Right lobe of liver (tissue), 6 donors: ENCODE measurements around the gene LIG1. TPM values are rescaled to one million over a fixed set of nuclear protein-coding genes. Genes with fewer than 3 reads are reported as not detected.

Source experiments
- ATAC-seq, 4 donors: fragments of 200-7000 bp; cut with Tn5 transposase; one replicate each; pipeline ENCODE4 v1.9.1; 2020; ENCODE audit warnings: mild to moderate bottlenecking in 4 of 4, moderate library complexity in 4 of 4
- DNase-seq, 3 donors: peaks; one replicate each; pipeline ENCODE4 v3.0.0-alpha.2; 2020
- H3K27ac ChIP-seq, 3 donors: fragments of 200-600 bp; one replicate each; pipeline ENCODE4 v1.8.0; 2022
- H3K27me3 ChIP-seq, 2 donors: fragments of 200-600 bp; one replicate each; pipeline ENCODE4 v1.8.0; 2022
- H3K36me3 ChIP-seq, 4 donors: fragments of 200-600 bp; sonication (generic) in 1 of 4; one replicate each; pipeline versions ENCODE4 v1.5.1 to v1.8.0; 2017 to 2022; ENCODE audit warnings: control low read depth in 1 of 4
- H3K4me1 ChIP-seq, 4 donors: fragments of 200-600 bp; sonication (generic) in 1 of 4; one replicate each; pipeline versions ENCODE4 v1.5.1 to v1.8.0; 2017 to 2022; ENCODE audit warnings: control low read depth in 1 of 4
- H3K4me3 ChIP-seq, 3 donors: fragments of 200-600 bp; one replicate each; pipeline ENCODE4 v1.8.0; 2022
- H3K9me3 ChIP-seq, 4 donors: fragments of 200-600 bp; sonication (generic) in 1 of 4; one replicate each; pipeline versions ENCODE4 v1.5.1 to v1.8.0; 2017 to 2022; ENCODE audit warnings: control low read depth in 1 of 4
- CTCF ChIP-seq, 4 donors: fragments of 200-600 bp in 3 of 4; fragments of 450-650 bp in 1 of 4; IDR thresholded peaks; one replicate each; pipeline versions ENCODE4 v1.5.1 to v1.8.0; 2016 to 2022; ENCODE audit warnings: antibody characterized with exemption in 4 of 4, mild to moderate bottlenecking in 2 of 4
- POLR2A ChIP-seq: fragments of 450-650 bp; IDR thresholded peaks from one replicate; pipeline ENCODE4 v1.6.1; 2017; ENCODE audit warnings: antibody characterized with exemption, mild to moderate bottlenecking
- WGBS: methylation state at CpG from one replicate; pipeline ENCODE4 v1.1.6; 2018; ENCODE audit warnings: low coverage, low lambda C conversion rate; ENCODE audit not compliant: insufficient coverage; ENCODE audit errors: missing lambda C conversion rate; 5-methylcytosine and 5-hydroxymethylcytosine counted together
- intact Hi-C, 2 donors: fragments of 100-400 bp; cut with DNase I; formaldehyde crosslinking; loops; one replicate each; pipeline versions ENCODE4 v1.11.2 to v1.14.1; 2022
- total RNA-seq, 6 experiments: library from RNA; depleted of rRNA in 2 of 6; stranded (reverse); fragments of >200 nt in 2 of 6; fragmentation: NEBNext Ultra II Directional in 3 of 6; extraction: Animal tissue kit (Norgen Biotek cat#: 25700) in 3 of 6; gene quantifications; one replicate each; pipeline versions ENCODE4 v1.1.0 to v1.2.4, GENCODE V29; 2016 to 2023
- donor health status: DM: no; HTN: yes; CAD: no.
- donor health status: DM: no; HTN: no; CAD: no.
- donor health status: DM: no; HTN: no; CAD: no.
- donor health status: DM: no; HTN: yes; CAD: no.
- donor health status: DM: no; HTN: yes; CAD: no.

Gene LIG1
- total RNA-seq, 6 experiments from 2014 or later = 5.2 to 16.6 (median 7.7) TPM

DNA sequence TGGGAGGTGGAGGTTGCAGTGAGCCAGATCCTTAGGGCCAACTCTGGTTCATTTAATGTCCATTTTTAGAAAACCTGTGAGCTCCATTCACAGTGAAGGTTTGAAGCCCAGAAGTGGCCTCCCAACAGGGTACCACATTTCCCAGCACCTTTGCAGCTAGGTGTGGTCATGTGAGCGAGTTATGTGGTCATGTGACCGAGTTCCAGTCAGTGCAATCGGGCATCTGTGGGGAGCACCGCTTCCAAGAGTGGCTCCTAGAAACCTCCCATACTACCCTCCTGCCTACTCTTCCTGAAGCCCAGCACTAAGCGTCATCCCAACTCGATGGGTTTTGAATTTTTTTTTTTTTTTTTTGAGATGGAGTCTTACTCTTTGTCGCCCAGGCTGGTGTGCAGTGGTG lies 58.9 kb downstream of the LIG1 start:
- peaks cover 0 to 8% (median 0%) of the 10 kb centered on the region in 4 donors for H3K4me1 ChIP-seq
- H3K36me3 ChIP-seq = no peaks in the 10 kb centered on the region
- TF ChIP-seq POLR2A (no peak), CTCF (IDR thresholded peaks at IDR 0.05) (no peak)
- WGBS = 70% methylated on average over 5 of the region's 7 CpGs
- no peak for DNase-seq
- no peaks in the 10 kb centered on the region for H3K9me3 ChIP-seq
- no peak for ATAC-seq
- peak overlapping the region in 1 of 3 donors; percentile 64 for H3K4me3 ChIP-seq
- no peaks in the 10 kb centered on the region for H3K27me3 ChIP-seq
- intact Hi-C loops = loop anchor here in 1 of 2 donors (5.0 kb wide), 1 partner anchor 36 kb away; no protein-coding TSS in a partner anchor
- H3K27ac ChIP-seq = peak overlapping the region; percentile 88 to 98 (median 97)

DNA sequence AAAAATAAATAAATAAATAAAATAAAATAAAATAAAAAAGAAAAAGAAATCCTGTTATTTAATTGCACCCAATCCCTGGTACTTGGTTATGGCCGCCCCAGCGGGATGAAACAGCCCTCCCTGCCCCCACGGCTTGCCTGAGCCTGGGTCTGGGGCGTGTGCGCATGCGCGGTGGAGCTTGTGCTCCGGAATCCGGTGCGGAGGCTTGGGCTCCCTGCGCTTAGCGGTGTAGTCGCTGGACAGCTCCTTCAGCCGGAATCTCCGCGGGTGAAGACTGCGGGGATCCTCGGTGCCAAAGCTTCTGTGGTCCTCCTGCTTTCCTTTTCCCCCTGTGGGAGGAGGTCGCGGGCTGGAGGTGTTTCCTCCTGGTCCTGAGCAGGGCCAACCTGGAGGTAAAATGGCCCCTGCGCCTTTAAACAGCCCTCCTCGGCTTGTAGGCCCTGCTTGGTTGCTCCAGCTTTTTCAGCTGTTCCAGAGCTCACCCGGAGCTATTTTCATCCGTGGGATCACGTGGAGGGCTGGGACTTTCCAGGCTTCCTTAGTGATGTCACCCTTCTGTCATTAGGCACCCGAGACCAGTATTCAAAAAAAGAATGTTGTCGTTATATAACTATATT lies 59.7 kb downstream of the LIG1 start, which contains the start of gene PLA2G4C:
TSS of gene PLA2G4C (minus strand) at position 468 of the 617 bp plus-strand sequence. CDS start 4,288 bp downstream, outside the sequence.
- Histone ChIP-seq H3K27ac (peak within 1 kb of the TSS; percentile 88 to 98 (median 97)), H3K4me1 (peaks cover 0 to 8% (median 0%) of the 10 kb centered on the region in 4 donors), H3K27me3 (no peaks in the 10 kb centered on the region), H3K4me3 (peak within 1 kb of the TSS; percentile 48 to 66 (median 64)), H3K9me3 (no peaks in the 10 kb centered on the region), H3K36me3 (no peaks in the 10 kb centered on the region)
- TF ChIP-seq POLR2A = peak; percentile 82
- TF ChIP-seq CTCF (IDR thresholded peaks at IDR 0.05) = no peak
- peak; percentile 83 to 90 (median 85) for ATAC-seq
- DNase-seq = peak; percentile 92
- WGBS = under 1% methylated on average over 19 of the region's 27 CpGs
- intact Hi-C loops = loop anchor here in 1 of 2 donors (5.0 kb wide), 1 partner anchor 37 kb away; no protein-coding TSS in a partner anchor

- peak overlapping the region in 1 of 3 donors; percentile 97 for H3K27ac ChIP-seq
- H3K4me3 ChIP-seq = no peak overlapping the region
- DNase-seq (no peak), ATAC-seq (no peak)
- WGBS = 86% methylated on average over 13 of the region's 15 CpGs
- no peaks in the 10 kb centered on the region for H3K9me3 ChIP-seq
- no peaks in the 10 kb centered on the region for H3K27me3 ChIP-seq
- intact Hi-C loops = loop anchor here in 1 of 2 donors (5.0 kb wide), 1 partner anchor 53 kb away; no protein-coding TSS in a partner anchor
- no peaks in the 10 kb centered on the region for H3K36me3 ChIP-seq
- H3K4me1 ChIP-seq = peaks cover 0 to 8% (median 0%) of the 10 kb centered on the region in 4 donors
- TF ChIP-seq CTCF (IDR thresholded peaks at IDR 0.05) = no peak
- no peak for TF ChIP-seq POLR2A
Measured at GRCh38 chr19:48108997-48109782, 61.0 kb downstream of the LIG1 start.

GRCh38 chr19:48103922-48104321 lies 66.2 kb downstream of the LIG1 start:
- Histone ChIP-seq H3K4me1 (peaks cover 0 to 8% (median 0%) of the 10 kb centered on the region in 4 donors), H3K36me3 (no peaks in the 10 kb centered on the region), H3K9me3 (no peaks in the 10 kb centered on the region), H3K4me3 (no peak overlapping the region), H3K27ac (no peak overlapping the region), H3K27me3 (no peaks in the 10 kb centered on the region)
- ATAC-seq (no peak), DNase-seq (no peak)
- intact Hi-C loops = no loop called here
- 100% methylated on average over 3 of the region's 5 CpGs for WGBS
- no peak for TF ChIP-seq POLR2A
- TF ChIP-seq CTCF (IDR thresholded peaks at IDR 0.05) = no peak
